Erythroblast (primary cell): ENCODE results near the gene KDM2A.

Experiments
- GATA1 ChIP-seq: IDR thresholded peaks from 2 replicates; pipeline ENCODE4 v1.6.1; 2011; ENCODE audit warnings: low read depth, mild to moderate bottlenecking, control low read depth, low read length, moderate library complexity
- POLR2A ChIP-seq: IDR thresholded peaks from 2 replicates; pipeline ENCODE4 v1.6.1; 2011; ENCODE audit warnings: mild to moderate bottlenecking, low read length

GRCh38 chr11:67261946-67262681, 143.1 kb downstream of the KDM2A start:
- TF ChIP-seq POLR2A (no peak), GATA1 (no peak)
